ENCODE measurements around the gene CXXC5. TPM values are rescaled to one million over a fixed set of nuclear protein-coding genes. Genes with fewer than 3 reads are reported as not detected.

The CXXC5 gene
- total RNA-seq, 1 experiment from 2014 or later: 205 TPM

GRCh38 chr5:139680368-139681111, 32.4 kb downstream of the CXXC5 start:
- no peak for DNase-seq (ENCODE audit: low read depth)

- DNase-seq (ENCODE audit: low read depth): no peak
Measured at GRCh38 chr5:139681112-139681458, 32.9 kb downstream of the CXXC5 start.

GRCh38 chr5:139681466-139681865, 33.3 kb downstream of the CXXC5 start:
- DNase-seq (ENCODE audit: low read depth): no peak

- DNase-seq (ENCODE audit: low read depth): no peak
Measured at GRCh38 chr5:139682016-139682975, 34.1 kb downstream of the CXXC5 start.

GRCh38 chr5:139683295-139684271, 35.4 kb downstream of the CXXC5 start:
- DNase-seq (ENCODE audit: low read depth): no peak

GRCh38 chr5:139684350-139684880, 36.3 kb downstream of the CXXC5 start:
- no peak for DNase-seq (ENCODE audit: low read depth)

- peak; percentile 65 for DNase-seq (ENCODE audit: low read depth)
Measured at GRCh38 chr5:139684881-139685749, 37.0 kb downstream of the CXXC5 start.

GRCh38 chr5:139685886-139686285, 37.7 kb downstream of the CXXC5 start:
- DNase-seq (ENCODE audit: low read depth): no peak

GRCh38 chr5:139686356-139686705, 38.2 kb downstream of the CXXC5 start:
- no peak for DNase-seq (ENCODE audit: low read depth)

GRCh38 chr5:139686706-139687441, 38.7 kb downstream of the CXXC5 start:
- DNase-seq (ENCODE audit: low read depth): no peak

GRCh38 chr5:139687656-139688055, 39.5 kb downstream of the CXXC5 start:
- no peak for DNase-seq (ENCODE audit: low read depth)

- DNase-seq (ENCODE audit: low read depth): no peak
Measured at GRCh38 chr5:139688088-139688702, 40.0 kb downstream of the CXXC5 start.

- DNase-seq (ENCODE audit: low read depth): peak; percentile 65
Measured at GRCh38 chr5:139688751-139689372, 40.7 kb downstream of the CXXC5 start.

- peak; percentile 69 for DNase-seq (ENCODE audit: low read depth)
Measured at GRCh38 chr5:139689631-139690063, 41.5 kb downstream of the CXXC5 start.

GRCh38 chr5:139690064-139690802, 42.1 kb downstream of the CXXC5 start:
- peak; percentile 93 for DNase-seq (ENCODE audit: low read depth)

GRCh38 chr5:139690803-139691629, 42.9 kb downstream of the CXXC5 start:
- no peak for DNase-seq (ENCODE audit: low read depth)

GRCh38 chr5:139692148-139692547, 44.0 kb downstream of the CXXC5 start:
- DNase-seq (ENCODE audit: low read depth): no peak

Data from Daoy (cell line).